HG03558 (cell line): ENCODE data around the gene CSE1L.
"Not testable (repeated sequence)": the region's sequence is repeated elsewhere in the genome, so short reads cannot be mapped to it uniquely, and the experiment has no call there.

Source experiments
- ATAC-seq: cut with Tn5 transposase; IDR thresholded peaks from one replicate; pipeline ENCODE4 v1.9.1; 2021; ENCODE audit warnings: moderate number of reproducible peaks; ENCODE audit not compliant: unreplicated experiment; ENCODE audit errors: extremely low read depth

Gene CSE1L

GRCh38 chr20:49063279-49063678 is 17.2 kb downstream of the CSE1L start:
- no peak for ATAC-seq

- ATAC-seq, result no peak
These were observed 28.4 kb downstream of the CSE1L start for GRCh38 chr20:49074521-49074920.

- ATAC-seq, result no peak
These were observed 32.2 kb downstream of the CSE1L start for GRCh38 chr20:49078310-49078709.

GRCh38 chr20:49082295-49082694 is 36.2 kb downstream of the CSE1L start:
- ATAC-seq, result not testable (repeated sequence)

GRCh38 chr20:49091104-49091503 is 45.0 kb downstream of the CSE1L start:
- ATAC-seq, result no peak

- no peak for ATAC-seq
These were observed 45.6 kb downstream of the CSE1L start for GRCh38 chr20:49091762-49092161.

- no peak for ATAC-seq
These were observed 50.2 kb downstream of the CSE1L start for GRCh38 chr20:49096203-49096730.

GRCh38 chr20:49097159-49097558 is 51.0 kb downstream of the CSE1L start:
- no peak for ATAC-seq

- ATAC-seq, result no peak
These were observed 52.0 kb downstream of the CSE1L start for GRCh38 chr20:49098136-49098535.

- ATAC-seq, result no peak
These were observed 52.9 kb downstream of the CSE1L start for GRCh38 chr20:49099011-49099410.

- ATAC-seq, result not testable (repeated sequence)
These were observed 54.2 kb downstream of the CSE1L start for GRCh38 chr20:49100292-49100691.

- ATAC-seq, result no peak
These were observed 54.9 kb downstream of the CSE1L start for GRCh38 chr20:49100972-49101371.

GRCh38 chr20:49103019-49103418 is 56.9 kb downstream of the CSE1L start:
- ATAC-seq, result no peak

GRCh38 chr20:49103647-49104364 is 57.7 kb downstream of the CSE1L start:
- no peak for ATAC-seq

- no peak for ATAC-seq
These were observed 58.2 kb downstream of the CSE1L start for GRCh38 chr20:49104365-49104648.

- ATAC-seq, result not testable (repeated sequence)
These were observed 59.0 kb downstream of the CSE1L start for GRCh38 chr20:49104979-49105547.

GRCh38 chr20:49106328-49106727 is 60.2 kb downstream of the CSE1L start:
- no peak for ATAC-seq

GRCh38 chr20:49110767-49111694 is 64.9 kb downstream of the CSE1L start:
- ATAC-seq, result no peak

GRCh38 chr20:49112596-49113274 is 66.6 kb downstream of the CSE1L start:
- ATAC-seq, result no peak

- no peak for ATAC-seq
These were observed 69.5 kb downstream of the CSE1L start for GRCh38 chr20:49115564-49115963.
